Measurements from ENCODE around the gene SEC14L2.

Gene SEC14L2

DNA sequence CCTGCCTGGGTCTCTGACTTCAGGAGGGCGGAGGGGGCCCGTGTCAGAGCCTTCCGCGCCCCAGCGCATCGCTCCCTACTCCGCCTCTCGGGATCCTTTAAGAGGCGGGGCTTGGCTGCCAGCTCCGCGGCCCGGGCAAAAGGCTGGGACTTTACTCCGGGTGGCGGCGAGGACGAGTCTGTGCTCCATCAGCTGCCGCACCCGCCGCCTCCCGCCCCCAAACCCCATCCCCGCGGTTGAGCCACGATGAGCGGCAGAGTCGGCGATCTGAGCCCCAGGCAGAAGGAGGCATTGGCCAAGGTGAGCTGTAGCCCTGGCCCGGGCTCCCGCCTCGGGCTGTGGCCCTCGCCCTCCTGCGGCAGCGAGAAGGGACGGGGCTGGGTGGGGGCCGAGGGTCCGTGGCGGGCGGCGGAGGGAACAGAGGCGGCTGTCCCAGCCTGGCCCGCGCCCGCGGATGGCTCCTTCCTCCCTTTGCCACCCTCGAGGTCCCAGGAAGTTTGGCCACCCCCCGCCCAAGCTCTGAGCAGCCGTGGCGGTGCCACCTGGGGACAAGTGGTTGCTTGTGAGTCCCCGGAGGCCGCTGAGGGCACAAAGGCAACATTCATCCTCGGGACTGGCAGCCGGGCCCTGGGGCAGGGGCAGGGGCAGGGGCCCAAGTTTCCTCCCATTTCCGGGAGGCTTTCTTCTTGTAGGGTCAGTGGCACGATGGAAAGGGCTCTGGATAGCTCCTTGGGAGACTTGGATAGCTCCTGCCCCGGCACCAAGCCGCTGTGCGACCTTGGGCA, at the start of gene SEC14L2:
SEC14L2 (plus strand) TSS at position 148 of the 785 bp plus-strand sequence; CDS start at position 247, 99 bp downstream.
- H3K4me3 ChIP-seq (replicated peaks; ENCODE audit: low read depth, low read length) = peak within 1 kb of the TSS; percentile 80
- peak; percentile 47 for DNase-seq (ENCODE audit: low read depth)
- TF ChIP-seq, protein P1, sequence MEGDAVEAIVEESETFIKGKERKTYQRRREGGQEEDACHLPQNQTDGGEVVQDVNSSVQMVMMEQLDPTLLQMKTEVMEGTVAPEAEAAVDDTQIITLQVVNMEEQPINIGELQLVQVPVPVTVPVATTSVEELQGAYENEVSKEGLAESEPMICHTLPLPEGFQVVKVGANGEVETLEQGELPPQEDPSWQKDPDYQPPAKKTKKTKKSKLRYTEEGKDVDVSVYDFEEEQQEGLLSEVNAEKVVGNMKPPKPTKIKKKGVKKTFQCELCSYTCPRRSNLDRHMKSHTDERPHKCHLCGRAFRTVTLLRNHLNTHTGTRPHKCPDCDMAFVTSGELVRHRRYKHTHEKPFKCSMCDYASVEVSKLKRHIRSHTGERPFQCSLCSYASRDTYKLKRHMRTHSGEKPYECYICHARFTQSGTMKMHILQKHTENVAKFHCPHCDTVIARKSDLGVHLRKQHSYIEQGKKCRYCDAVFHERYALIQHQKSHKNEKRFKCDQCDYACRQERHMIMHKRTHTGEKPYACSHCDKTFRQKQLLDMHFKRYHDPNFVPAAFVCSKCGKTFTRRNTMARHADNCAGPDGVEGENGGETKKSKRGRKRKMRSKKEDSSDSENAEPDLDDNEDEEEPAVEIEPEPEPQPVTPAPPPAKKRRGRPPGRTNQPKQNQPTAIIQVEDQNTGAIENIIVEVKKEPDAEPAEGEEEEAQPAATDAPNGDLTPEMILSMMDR (IDR thresholded peaks at IDR 0.05; ENCODE audit: low read length, missing control alignments) = no peak

GRCh38 chr22:30347255-30347892, 49.4 kb upstream of the SEC14L2 start:
- no peak overlapping the region for H3K4me3 ChIP-seq (replicated peaks; ENCODE audit: low read depth, low read length)
- TF ChIP-seq, protein P1 (IDR thresholded peaks at IDR 0.05; ENCODE audit: low read length, missing control alignments) = no peak
- DNase-seq (ENCODE audit: low read depth) = no peak

DNA sequence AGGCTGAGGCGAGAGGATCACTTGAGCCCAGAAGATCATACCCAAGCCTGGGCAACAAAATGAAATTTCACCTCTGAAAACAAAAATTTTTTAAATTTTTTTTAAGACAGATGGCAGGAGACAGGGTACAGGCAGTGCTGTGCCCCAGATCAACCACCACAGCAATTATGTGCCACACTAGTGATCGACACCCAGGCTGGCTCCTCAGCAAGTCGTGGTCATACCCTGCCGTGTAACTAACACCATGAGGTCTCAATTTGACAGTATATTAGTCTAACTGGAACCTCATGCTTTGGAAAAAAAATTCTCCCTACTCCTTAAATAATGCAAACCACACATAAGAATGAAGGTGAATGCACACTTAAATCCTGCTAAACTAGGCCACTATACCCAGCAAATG, 48.4 kb upstream of the SEC14L2 start:
- H3K4me3 ChIP-seq (replicated peaks; ENCODE audit: low read depth, low read length) = no peak overlapping the region
- TF ChIP-seq, protein P1 (IDR thresholded peaks at IDR 0.05; ENCODE audit: low read length, missing control alignments) = no peak
- no peak for DNase-seq (ENCODE audit: low read depth)

- no peak overlapping the region for H3K4me3 ChIP-seq (replicated peaks; ENCODE audit: low read depth, low read length)
- no peak for DNase-seq (ENCODE audit: low read depth)
- TF ChIP-seq, protein P1 (IDR thresholded peaks at IDR 0.05; ENCODE audit: low read length, missing control alignments) = no peak
Measured at GRCh38 chr22:30348809-30349208, 48.0 kb upstream of the SEC14L2 start.

- no peak for DNase-seq (ENCODE audit: low read depth)
- TF ChIP-seq, protein P1 (IDR thresholded peaks at IDR 0.05; ENCODE audit: low read length, missing control alignments) = no peak
- no peak overlapping the region for H3K4me3 ChIP-seq (replicated peaks; ENCODE audit: low read depth, low read length)
Measured at GRCh38 chr22:30351226-30351625, 45.6 kb upstream of the SEC14L2 start.

- no peak for DNase-seq (ENCODE audit: low read depth)
- TF ChIP-seq, protein P1 (IDR thresholded peaks at IDR 0.05; ENCODE audit: low read length, missing control alignments) = no peak
- H3K4me3 ChIP-seq (replicated peaks; ENCODE audit: low read depth, low read length) = no peak overlapping the region
Measured at GRCh38 chr22:30354644-30355043, 42.2 kb upstream of the SEC14L2 start.

Measured in fibroblast of pulmonary artery (primary cell).